MCF 10A (cell line): ENCODE results near the gene MYOC. TPM values are rescaled to one million over a fixed set of nuclear protein-coding genes. Genes with fewer than 3 reads are reported as not detected.

Experiments used
- BruUV-seq: library from RNA; stranded (reverse); fragments of 400-500 nt; replicated peaks from 2 replicates; lab custom pipeline; 2021; lab: Mats Ljungman, UMichigan
- CTCF ChIA-PET: fragments of 300-600 bp; sonication (Branson Sonifier 250); formaldehyde crosslinking; extraction: SDS; loops from one replicate; lab custom pipeline; 2021; ENCODE audit warnings: antibody characterized with exemption, inconsistent platforms; lab: Yijun Ruan, JAX
- POLR2A ChIA-PET: fragments of 300-600, 350-650 bp; sonication (Branson Sonifier 250); formaldehyde crosslinking; extraction: SDS; loops from one replicate; lab custom pipeline; 2020; ENCODE audit warnings: antibody characterized with exemption, inconsistent platforms; lab: Yijun Ruan, JAX
- DNase-seq: peaks from one replicate; pipeline ENCODE4 v3.0.0-alpha.2; 2018; ENCODE audit not compliant: unreplicated experiment
- H3K27ac Mint-ChIP-seq: one replicate; pipeline ENCODE4 v1.8.0; 2022; ENCODE audit warnings: mild to moderate bottlenecking, low read depth, mixed read lengths; ENCODE audit not compliant: unreplicated experiment
- H3K27me3 Mint-ChIP-seq: one replicate; pipeline ENCODE4 v1.8.0; 2022; ENCODE audit warnings: mixed read lengths; ENCODE audit not compliant: insufficient read depth, unreplicated experiment
- H3K36me3 Mint-ChIP-seq: one replicate; pipeline ENCODE4 v1.8.0; 2022; ENCODE audit warnings: mild to moderate bottlenecking, moderate library complexity, mixed read lengths; ENCODE audit not compliant: insufficient read depth, unreplicated experiment
- H3K4me1 Mint-ChIP-seq: one replicate; pipeline ENCODE4 v1.8.0; 2022; ENCODE audit warnings: mixed read lengths; ENCODE audit not compliant: insufficient read depth, unreplicated experiment
- H3K4me3 Mint-ChIP-seq: one replicate; pipeline ENCODE4 v1.8.0; 2022; ENCODE audit warnings: mild to moderate bottlenecking, moderate library complexity, mixed read lengths; ENCODE audit not compliant: unreplicated experiment
- H3K9me3 Mint-ChIP-seq: one replicate; pipeline ENCODE4 v1.8.0; 2022; ENCODE audit warnings: mixed read lengths; ENCODE audit not compliant: unreplicated experiment
- CTCF ChIP-seq: fragments of 200-600 bp; IDR thresholded peaks from one replicate; pipeline ENCODE4 v1.8.0; 2022; ENCODE audit warnings: antibody characterized with exemption, mild to moderate bottlenecking; ENCODE audit not compliant: unreplicated experiment
- intact Hi-C: fragments of 100-400 bp; cut with micrococcal nuclease; formaldehyde crosslinking; loops from 2 replicates; pipeline ENCODE4 v1.14.1; 2022
- total RNA-seq: library from RNA; stranded (reverse); gene quantifications from 2 replicates; pipeline ENCODE4 v1.2.3, GENCODE V29; 2022

Gene MYOC
- total RNA-seq, 1 experiment from 2014 or later = not detected

DNA sequence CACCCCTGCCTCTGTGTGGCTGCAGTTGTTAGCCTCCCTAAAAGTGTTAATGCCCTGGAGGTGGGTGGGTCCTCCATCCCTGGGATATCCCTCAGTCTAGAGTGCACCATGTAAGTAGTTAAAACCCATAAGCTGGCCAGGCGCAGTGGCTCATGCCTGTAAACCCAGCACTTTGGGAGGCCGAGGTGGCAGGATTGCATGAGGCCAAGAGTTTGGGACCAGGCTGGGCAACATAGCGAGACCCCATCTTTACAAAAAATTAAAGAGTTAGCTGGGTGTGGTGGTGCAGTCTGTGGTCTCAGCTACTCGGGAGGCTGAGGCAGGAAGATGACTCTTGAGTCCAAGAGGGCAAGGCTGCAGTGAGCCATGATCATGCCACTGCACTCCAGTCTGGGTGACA lies 10.3 kb downstream of the MYOC start:
- no TSS peak for BruUV-seq
- ChIA-PET CTCF (interaction anchor here (0.6 to 2.0 kb wide), 9 partner anchors 13 to 1834 kb away, joined by 3 to 9 read pairs (median 3); no protein-coding TSS in a partner anchor), POLR2A (no interaction called here)
- no peaks in the 10 kb centered on the region for H3K4me1 Mint-ChIP-seq
- no peaks in the 10 kb centered on the region for H3K9me3 Mint-ChIP-seq
- H3K36me3 Mint-ChIP-seq = no peaks in the 10 kb centered on the region
- TF ChIP-seq CTCF = no peak
- intact Hi-C loops = loop anchor here (10.0 kb wide), 1 partner anchor 103 kb away; the partner anchor contains the start of gene VAMP4
- H3K27ac Mint-ChIP-seq = no peak overlapping the region
- no peak for DNase-seq
- no peaks in the 10 kb centered on the region for H3K27me3 Mint-ChIP-seq
- H3K4me3 Mint-ChIP-seq = no peak overlapping the region

GRCh38 chr1:171641076-171641864 lies 11.2 kb downstream of the MYOC start:
- POLR2A ChIA-PET = no interaction called here
- no peaks in the 10 kb centered on the region for H3K27me3 Mint-ChIP-seq
- BruUV-seq = no TSS peak
- CTCF ChIA-PET = interaction anchor here (1.3 to 2.0 kb wide), 3 partner anchors 14 to 343 kb away, joined by 4 to 9 read pairs (median 4); no protein-coding TSS in a partner anchor
- H3K4me1 Mint-ChIP-seq = no peaks in the 10 kb centered on the region
- H3K4me3 Mint-ChIP-seq = no peak overlapping the region
- TF ChIP-seq CTCF = no peak
- H3K27ac Mint-ChIP-seq = no peak overlapping the region
- no peak for DNase-seq
- no peaks in the 10 kb centered on the region for H3K9me3 Mint-ChIP-seq
- H3K36me3 Mint-ChIP-seq = no peaks in the 10 kb centered on the region
- intact Hi-C loops = loop anchor here (10.0 kb wide), 1 partner anchor 104 kb away; the partner anchor contains the start of gene VAMP4

GRCh38 chr1:171640225-171640624 lies 12.3 kb downstream of the MYOC start:
- no TSS peak for BruUV-seq
- DNase-seq = no peak
- Mint-ChIP-seq H3K36me3 (no peaks in the 10 kb centered on the region), H3K27ac (no peak overlapping the region), H3K4me1 (no peaks in the 10 kb centered on the region), H3K9me3 (no peaks in the 10 kb centered on the region), H3K4me3 (no peak overlapping the region), H3K27me3 (no peaks in the 10 kb centered on the region)
- intact Hi-C loops = loop anchor here (10.0 kb wide), 1 partner anchor 105 kb away; the partner anchor contains the start of gene VAMP4
- ChIA-PET POLR2A (interaction anchor here (0.7 kb wide), 1 partner anchor 139 kb away, joined by 3 read pairs; no protein-coding TSS in a partner anchor), CTCF (interaction anchor here (0.6 to 0.7 kb wide), 4 partner anchors 92 to 679 kb away, joined by 3 to 6 read pairs (median 4); no protein-coding TSS in a partner anchor)
- TF ChIP-seq CTCF = no peak

GRCh38 chr1:171637928-171638576 lies 14.4 kb downstream of the MYOC start:
- CTCF ChIA-PET = no interaction called here
- H3K27me3 Mint-ChIP-seq = no peaks in the 10 kb centered on the region
- no peak for DNase-seq
- no peaks in the 10 kb centered on the region for H3K9me3 Mint-ChIP-seq
- H3K4me3 Mint-ChIP-seq = no peak overlapping the region
- no TSS peak for BruUV-seq
- no peak overlapping the region for H3K27ac Mint-ChIP-seq
- intact Hi-C loops = no loop called here
- POLR2A ChIA-PET = no interaction called here
- TF ChIP-seq CTCF = no peak
- no peaks in the 10 kb centered on the region for H3K36me3 Mint-ChIP-seq
- H3K4me1 Mint-ChIP-seq = no peaks in the 10 kb centered on the region
